ENCODE measurements around the gene MKNK2.

GRCh38 chr19:2026770-2027169 lies 24.3 kb downstream of the MKNK2 start:
- TF ChIP-seq SP1 (IDR thresholded peaks at IDR 0.05) (no peak), FOXM1 (IDR thresholded peaks at IDR 0.05; ENCODE audit: borderline replicate concordance) (no peak), SUZ12 (IDR thresholded peaks at IDR 0.05) (no peak), BHLHE40 (IDR thresholded peaks at IDR 0.05; ENCODE audit: borderline replicate concordance) (no peak), TARDBP (IDR thresholded peaks at IDR 0.05) (no peak), L3MBTL2 (conservative IDR thresholded peaks at IDR 0.05) (no peak), FOXA1 (IDR thresholded peaks at IDR 0.05) (no peak), ZNF384 (IDR thresholded peaks at IDR 0.05) (no peak), FOXK2 (IDR thresholded peaks at IDR 0.05) (no peak)
